ENCODE data around the gene RNF152. TPM values are rescaled to one million over a fixed set of nuclear protein-coding genes. Genes with fewer than 3 reads are reported as not detected.

RNF152 gene
- total RNA-seq, 3 donors from 2014 or later, result 8.6 to 64.5 (median 31.5) TPM

- H3K4me1 ChIP-seq, result no peaks in the 10 kb centered on the region
- no peak overlapping the region for H3K4me3 ChIP-seq
- H3K27me3 ChIP-seq, result no peaks in the 10 kb centered on the region
- no peaks in the 10 kb centered on the region for H3K36me3 ChIP-seq
- DNase-seq (ENCODE audit: low spot score in 2 of 2), result no peak
- no peak overlapping the region for H3K27ac ChIP-seq
- TF ChIP-seq CTCF (IDR thresholded peaks at IDR 0.05), result no peak
- intact Hi-C loops (cut with DNase I; ENCODE audit: low total_unique reads), result no loop called here
- no peaks in the 10 kb centered on the region for H3K9me3 ChIP-seq
Measured at GRCh38 chr18:61855449-61856378, 37.1 kb downstream of the RNF152 start.

GRCh38 chr18:61854578-61855448 lies 38.0 kb downstream of the RNF152 start:
- Histone ChIP-seq H3K27ac (no peak overlapping the region), H3K4me1 (no peaks in the 10 kb centered on the region), H3K4me3 (no peak overlapping the region), H3K9me3 (no peaks in the 10 kb centered on the region), H3K36me3 (no peaks in the 10 kb centered on the region), H3K27me3 (no peaks in the 10 kb centered on the region)
- no peak for DNase-seq (ENCODE audit: low spot score in 2 of 2)
- intact Hi-C loops (cut with DNase I; ENCODE audit: low total_unique reads), result no loop called here
- TF ChIP-seq POLR2AphosphoS5 (IDR thresholded peaks at IDR 0.05) (no peak), POLR2A (IDR thresholded peaks at IDR 0.05) (no peak), CTCF (IDR thresholded peaks at IDR 0.05) (no peak)

GRCh38 chr18:61853855-61854254 lies 39.0 kb downstream of the RNF152 start:
- H3K27ac ChIP-seq, result no peak overlapping the region
- H3K36me3 ChIP-seq, result no peaks in the 10 kb centered on the region
- no peaks in the 10 kb centered on the region for H3K4me1 ChIP-seq
- no peaks in the 10 kb centered on the region for H3K27me3 ChIP-seq
- DNase-seq (ENCODE audit: low spot score in 2 of 2), result no peak
- intact Hi-C loops (cut with DNase I; ENCODE audit: low total_unique reads), result no loop called here
- H3K9me3 ChIP-seq, result no peaks in the 10 kb centered on the region
- no peak overlapping the region for H3K4me3 ChIP-seq
- TF ChIP-seq POLR2A (IDR thresholded peaks at IDR 0.05) (no peak), POLR2AphosphoS5 (IDR thresholded peaks at IDR 0.05) (no peak), CTCF (IDR thresholded peaks at IDR 0.05) (no peak)

- H3K36me3 ChIP-seq, result no peaks in the 10 kb centered on the region
- TF ChIP-seq POLR2A (IDR thresholded peaks at IDR 0.05), result no peak
- TF ChIP-seq CTCF (IDR thresholded peaks at IDR 0.05), result no peak
- no peak for TF ChIP-seq POLR2AphosphoS5 (IDR thresholded peaks at IDR 0.05)
- H3K9me3 ChIP-seq, result no peaks in the 10 kb centered on the region
- no peaks in the 10 kb centered on the region for H3K4me1 ChIP-seq
- H3K27ac ChIP-seq, result no peak overlapping the region
- no peaks in the 10 kb centered on the region for H3K27me3 ChIP-seq
- no peak for DNase-seq (ENCODE audit: low spot score in 2 of 2)
- intact Hi-C loops (cut with DNase I; ENCODE audit: low total_unique reads), result no loop called here
- no peak overlapping the region for H3K4me3 ChIP-seq
Measured at GRCh38 chr18:61852496-61852895, 40.3 kb downstream of the RNF152 start.
